B cell (primary cell): ENCODE data around the gene PGPEP1.

Experiments used
- EZH2 ChIP-seq: IDR thresholded peaks from 2 replicates; pipeline ENCODE4 v1.6.1; 2012; ENCODE audit warnings: borderline replicate concordance, low read depth, mild to moderate bottlenecking, moderate library complexity, low read length; ENCODE audit not compliant: insufficient read depth, poor library complexity, severe bottlenecking
- TF ChIP-seq, protein P1 (sequence below): fragments of 200-600 bp; IDR thresholded peaks from one replicate; pipeline ENCODE4 v1.8.0; 2022; ENCODE audit warnings: antibody characterized with exemption, mild to moderate bottlenecking

DNA sequence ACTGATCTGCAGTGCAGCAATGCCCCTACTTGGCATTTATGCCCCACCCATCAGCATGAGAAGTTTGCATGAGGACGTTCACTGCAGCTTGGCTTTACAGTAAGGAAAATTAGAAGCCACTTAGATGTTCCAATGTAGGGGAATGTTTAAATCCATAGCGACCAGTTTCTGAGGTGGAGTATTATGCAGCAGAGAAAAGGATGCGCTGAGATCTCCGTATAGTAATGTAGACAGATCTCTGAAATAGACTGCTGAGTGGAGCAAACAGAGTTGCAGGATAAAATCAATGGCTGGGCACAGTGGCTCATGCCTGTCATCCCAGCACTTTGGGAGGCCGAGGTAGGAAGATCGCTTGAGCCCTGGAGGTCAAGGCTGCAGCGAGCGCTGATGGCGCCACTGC, 10.1 kb downstream of the PGPEP1 start:
- TF ChIP-seq, protein P1, sequence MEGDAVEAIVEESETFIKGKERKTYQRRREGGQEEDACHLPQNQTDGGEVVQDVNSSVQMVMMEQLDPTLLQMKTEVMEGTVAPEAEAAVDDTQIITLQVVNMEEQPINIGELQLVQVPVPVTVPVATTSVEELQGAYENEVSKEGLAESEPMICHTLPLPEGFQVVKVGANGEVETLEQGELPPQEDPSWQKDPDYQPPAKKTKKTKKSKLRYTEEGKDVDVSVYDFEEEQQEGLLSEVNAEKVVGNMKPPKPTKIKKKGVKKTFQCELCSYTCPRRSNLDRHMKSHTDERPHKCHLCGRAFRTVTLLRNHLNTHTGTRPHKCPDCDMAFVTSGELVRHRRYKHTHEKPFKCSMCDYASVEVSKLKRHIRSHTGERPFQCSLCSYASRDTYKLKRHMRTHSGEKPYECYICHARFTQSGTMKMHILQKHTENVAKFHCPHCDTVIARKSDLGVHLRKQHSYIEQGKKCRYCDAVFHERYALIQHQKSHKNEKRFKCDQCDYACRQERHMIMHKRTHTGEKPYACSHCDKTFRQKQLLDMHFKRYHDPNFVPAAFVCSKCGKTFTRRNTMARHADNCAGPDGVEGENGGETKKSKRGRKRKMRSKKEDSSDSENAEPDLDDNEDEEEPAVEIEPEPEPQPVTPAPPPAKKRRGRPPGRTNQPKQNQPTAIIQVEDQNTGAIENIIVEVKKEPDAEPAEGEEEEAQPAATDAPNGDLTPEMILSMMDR = no peak
- TF ChIP-seq EZH2 = no peak
